Measurements from ENCODE around the gene EIF2D.

The EIF2D gene

DNA sequence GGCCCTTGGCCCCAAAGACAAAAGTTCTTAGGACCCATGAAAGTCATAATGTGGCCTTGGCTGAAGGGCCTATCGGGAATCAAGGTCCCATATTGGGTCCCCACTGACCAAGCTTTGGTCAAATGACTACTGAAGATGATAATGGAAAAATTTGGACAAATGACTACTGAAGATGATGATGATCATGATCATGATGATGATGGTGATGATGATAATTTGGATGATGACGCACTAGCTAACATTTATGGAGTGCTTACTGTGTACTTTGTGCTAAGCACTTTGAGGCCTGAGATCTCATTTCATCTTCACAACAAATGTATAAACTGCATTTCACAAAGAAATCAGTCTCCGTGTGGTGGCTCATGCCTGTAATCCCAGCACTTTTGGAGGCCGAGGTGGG lies 39.4 kb downstream of the EIF2D start:
- H3K4me1 ChIP-seq (ENCODE audit: control insufficient read depth in 1 of 2, insufficient read depth in 2 of 2, low read length in 2 of 2) = no peaks in the 10 kb centered on the region
- H4K8ac ChIP-seq (ENCODE audit: low read depth, low read length) = no peak overlapping the region
- no peak overlapping the region for H3K27ac ChIP-seq (ENCODE audit: low read depth, low read length)
- no peak overlapping the region for H3K23ac ChIP-seq (ENCODE audit: low read length)
- no peak overlapping the region for H4K12ac ChIP-seq (ENCODE audit: low read depth, low read length)
- H3K4ac ChIP-seq (ENCODE audit: low read depth, low read length) = no peak overlapping the region
- no peak overlapping the region for H2AFZ ChIP-seq (ENCODE audit: insufficient read depth, low read length, poor library complexity)
- no peaks in the 10 kb centered on the region for H3K9me3 ChIP-seq (ENCODE audit: insufficient read depth, low read depth, low read length)
- no peak overlapping the region for H2BK12ac ChIP-seq (ENCODE audit: low read length)
- no peak overlapping the region for H3K9ac ChIP-seq (ENCODE audit: low read length)
- no peak overlapping the region for H2BK5ac ChIP-seq (ENCODE audit: low read depth, low read length, poor library complexity)
- no peak overlapping the region for H4K91ac ChIP-seq (ENCODE audit: low read depth, low read length)
- DNase-seq = no peak
- no peak overlapping the region for H3K14ac ChIP-seq (ENCODE audit: low read length)
- no peak overlapping the region for H2BK120ac ChIP-seq (ENCODE audit: insufficient read depth, low read length, poor library complexity)
- H3K79me2 ChIP-seq (ENCODE audit: control insufficient read depth, insufficient read depth, low read length, poor library complexity) = no peaks in the 10 kb centered on the region
- whole genome bisulfite sequencing (ENCODE audit: extremely low coverage, insufficient coverage, insufficient read length) = no CpG with 5 or more reads among the region's 4 CpGs
- H3K4me2 ChIP-seq (ENCODE audit: low read length) = no peak overlapping the region
- no peaks in the 10 kb centered on the region for H3K79me1 ChIP-seq (ENCODE audit: low read length)
- H3K36me3 ChIP-seq (ENCODE audit: control insufficient read depth in 1 of 2, insufficient read depth in 2 of 2, low read length in 2 of 2) = no peaks in the 10 kb centered on the region
- no peak overlapping the region for H2AK5ac ChIP-seq (ENCODE audit: low read length)
- H3K4me3 ChIP-seq (ENCODE audit: low read depth, low read length) = no peak overlapping the region
- H3K18ac ChIP-seq (ENCODE audit: low read length) = no peak overlapping the region
- no peaks in the 10 kb centered on the region for H3K27me3 ChIP-seq (ENCODE audit: insufficient read depth, low read length)

DNA sequence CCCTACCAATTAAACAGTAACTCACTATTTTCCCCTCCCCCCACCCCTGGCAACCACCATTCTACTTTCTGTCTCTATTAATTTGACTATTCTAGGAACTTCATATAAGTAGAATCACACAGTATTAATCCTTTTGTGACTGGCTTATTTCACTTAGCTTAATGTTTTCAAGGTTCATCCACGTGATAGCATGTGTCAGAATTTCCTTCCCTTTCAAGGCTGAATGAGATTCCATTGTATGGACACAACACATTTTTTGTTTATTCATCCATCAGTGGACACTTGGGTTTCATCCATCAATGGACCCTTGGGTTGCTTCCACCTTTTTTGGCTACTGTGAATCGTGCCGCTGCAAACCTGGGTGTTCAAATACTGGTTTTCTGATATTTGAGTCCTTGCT lies 41.7 kb downstream of the EIF2D start:
- Histone ChIP-seq H2BK120ac (ENCODE audit: insufficient read depth, low read length, poor library complexity) (no peak overlapping the region), H3K9ac (ENCODE audit: low read length) (no peak overlapping the region), H3K79me2 (ENCODE audit: control insufficient read depth, insufficient read depth, low read length, poor library complexity) (no peaks in the 10 kb centered on the region), H2AFZ (ENCODE audit: insufficient read depth, low read length, poor library complexity) (no peak overlapping the region), H3K9me3 (ENCODE audit: insufficient read depth, low read depth, low read length) (no peaks in the 10 kb centered on the region), H3K27me3 (ENCODE audit: insufficient read depth, low read length) (no peaks in the 10 kb centered on the region), H3K4me3 (ENCODE audit: low read depth, low read length) (no peak overlapping the region), H4K12ac (ENCODE audit: low read depth, low read length) (no peak overlapping the region), H4K91ac (ENCODE audit: low read depth, low read length) (no peak overlapping the region), H4K8ac (ENCODE audit: low read depth, low read length) (no peak overlapping the region), H2BK5ac (ENCODE audit: low read depth, low read length, poor library complexity) (no peak overlapping the region), H3K4me2 (ENCODE audit: low read length) (no peak overlapping the region), H2AK5ac (ENCODE audit: low read length) (no peak overlapping the region), H3K18ac (ENCODE audit: low read length) (no peak overlapping the region), H3K36me3 (ENCODE audit: control insufficient read depth in 1 of 2, insufficient read depth in 2 of 2, low read length in 2 of 2) (no peaks in the 10 kb centered on the region), H3K23ac (ENCODE audit: low read length) (no peak overlapping the region), H3K14ac (ENCODE audit: low read length) (no peak overlapping the region), H3K4me1 (ENCODE audit: control insufficient read depth in 1 of 2, insufficient read depth in 2 of 2, low read length in 2 of 2) (no peaks in the 10 kb centered on the region), H3K27ac (ENCODE audit: low read depth, low read length) (no peak overlapping the region), H3K4ac (ENCODE audit: low read depth, low read length) (no peak overlapping the region), H3K79me1 (ENCODE audit: low read length) (no peaks in the 10 kb centered on the region), H2BK12ac (ENCODE audit: low read length) (no peak overlapping the region)
- no peak for DNase-seq
- no CpG with 5 or more reads among the region's 3 CpGs for WGBS (ENCODE audit: extremely low coverage, insufficient coverage, insufficient read length)

DNA sequence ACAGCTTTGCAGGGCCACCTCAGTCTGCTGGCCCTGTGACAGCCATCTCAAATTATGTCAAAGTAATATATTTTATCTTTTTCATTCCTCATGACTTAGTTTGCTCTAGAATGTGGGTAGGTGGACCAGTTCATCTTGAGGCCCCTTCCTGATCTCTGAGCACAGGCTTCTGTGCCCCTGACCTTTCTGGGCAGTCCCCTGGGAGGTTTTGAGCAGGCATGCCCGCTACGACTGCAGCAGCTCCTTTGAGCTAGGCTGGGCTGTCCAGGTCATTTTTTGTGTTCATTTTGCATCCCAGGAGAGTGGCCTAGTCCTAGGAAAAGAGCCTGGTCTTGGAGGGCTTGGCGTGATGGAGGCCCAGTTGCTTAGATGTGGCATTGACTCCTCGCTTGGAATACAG lies 42.7 kb downstream of the EIF2D start:
- no peak overlapping the region for H4K12ac ChIP-seq (ENCODE audit: low read depth, low read length)
- no peak for DNase-seq
- no peaks in the 10 kb centered on the region for H3K79me2 ChIP-seq (ENCODE audit: control insufficient read depth, insufficient read depth, low read length, poor library complexity)
- H4K91ac ChIP-seq (ENCODE audit: low read depth, low read length) = no peak overlapping the region
- no peak overlapping the region for H2BK5ac ChIP-seq (ENCODE audit: low read depth, low read length, poor library complexity)
- H2AK5ac ChIP-seq (ENCODE audit: low read length) = no peak overlapping the region
- no peaks in the 10 kb centered on the region for H3K36me3 ChIP-seq (ENCODE audit: control insufficient read depth in 1 of 2, insufficient read depth in 2 of 2, low read length in 2 of 2)
- H3K23ac ChIP-seq (ENCODE audit: low read length) = no peak overlapping the region
- H3K18ac ChIP-seq (ENCODE audit: low read length) = no peak overlapping the region
- no peak overlapping the region for H4K8ac ChIP-seq (ENCODE audit: low read depth, low read length)
- H3K9me3 ChIP-seq (ENCODE audit: insufficient read depth, low read depth, low read length) = no peaks in the 10 kb centered on the region
- no CpG with 5 or more reads among the region's 4 CpGs for WGBS (ENCODE audit: extremely low coverage, insufficient coverage, insufficient read length)
- H3K4ac ChIP-seq (ENCODE audit: low read depth, low read length) = no peak overlapping the region
- no peak overlapping the region for H3K14ac ChIP-seq (ENCODE audit: low read length)
- no peaks in the 10 kb centered on the region for H3K79me1 ChIP-seq (ENCODE audit: low read length)
- no peak overlapping the region for H3K9ac ChIP-seq (ENCODE audit: low read length)
- no peak overlapping the region for H2AFZ ChIP-seq (ENCODE audit: insufficient read depth, low read length, poor library complexity)
- no peak overlapping the region for H2BK12ac ChIP-seq (ENCODE audit: low read length)
- H3K4me1 ChIP-seq (ENCODE audit: control insufficient read depth in 1 of 2, insufficient read depth in 2 of 2, low read length in 2 of 2) = no peaks in the 10 kb centered on the region
- no peaks in the 10 kb centered on the region for H3K27me3 ChIP-seq (ENCODE audit: insufficient read depth, low read length)
- H2BK120ac ChIP-seq (ENCODE audit: insufficient read depth, low read length, poor library complexity) = no peak overlapping the region
- no peak overlapping the region for H3K4me3 ChIP-seq (ENCODE audit: low read depth, low read length)
- H3K4me2 ChIP-seq (ENCODE audit: low read length) = no peak overlapping the region
- H3K27ac ChIP-seq (ENCODE audit: low read depth, low read length) = no peak overlapping the region

DNA sequence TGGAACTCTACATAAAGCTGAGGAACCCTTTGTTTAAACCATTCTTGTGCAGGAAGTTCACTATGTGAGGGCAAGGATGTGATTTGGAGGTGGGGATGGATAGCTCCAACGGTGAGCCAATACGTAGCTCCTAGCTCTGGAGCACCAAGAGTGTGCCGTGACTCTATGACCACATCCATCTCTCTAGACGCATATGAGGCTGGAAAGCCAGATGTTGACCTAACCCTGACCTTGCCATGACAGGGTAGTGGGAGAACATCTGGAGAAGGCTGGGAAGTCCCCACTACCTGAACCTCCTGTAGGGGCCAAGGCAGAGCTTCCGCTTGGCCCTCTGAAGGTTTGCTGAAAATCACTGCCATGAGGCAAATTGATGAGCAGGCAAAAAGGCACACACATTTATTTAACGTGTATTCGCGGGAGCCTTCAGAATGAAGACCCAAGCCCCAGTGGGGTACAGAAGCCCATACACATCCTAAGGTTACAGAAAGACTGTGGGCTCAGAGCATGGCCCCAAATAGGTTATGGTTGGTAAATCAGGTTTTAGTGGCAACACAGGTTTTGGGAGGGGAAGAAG lies 43.4 kb downstream of the EIF2D start:
- H2BK120ac ChIP-seq (ENCODE audit: insufficient read depth, low read length, poor library complexity) = no peak overlapping the region
- no peak overlapping the region for H2BK5ac ChIP-seq (ENCODE audit: low read depth, low read length, poor library complexity)
- no peak overlapping the region for H3K27ac ChIP-seq (ENCODE audit: low read depth, low read length)
- no peak overlapping the region for H2AFZ ChIP-seq (ENCODE audit: insufficient read depth, low read length, poor library complexity)
- H3K4me1 ChIP-seq (ENCODE audit: control insufficient read depth in 1 of 2, insufficient read depth in 2 of 2, low read length in 2 of 2) = no peaks in the 10 kb centered on the region
- H3K18ac ChIP-seq (ENCODE audit: low read length) = no peak overlapping the region
- H3K9me3 ChIP-seq (ENCODE audit: insufficient read depth, low read depth, low read length) = no peaks in the 10 kb centered on the region
- no peak overlapping the region for H4K8ac ChIP-seq (ENCODE audit: low read depth, low read length)
- no peak for DNase-seq
- no peaks in the 10 kb centered on the region for H3K79me1 ChIP-seq (ENCODE audit: low read length)
- H3K23ac ChIP-seq (ENCODE audit: low read length) = no peak overlapping the region
- H2BK12ac ChIP-seq (ENCODE audit: low read length) = no peak overlapping the region
- no CpG with 5 or more reads among the region's 8 CpGs for WGBS (ENCODE audit: extremely low coverage, insufficient coverage, insufficient read length)
- H3K4ac ChIP-seq (ENCODE audit: low read depth, low read length) = no peak overlapping the region
- no peak overlapping the region for H3K9ac ChIP-seq (ENCODE audit: low read length)
- H3K4me2 ChIP-seq (ENCODE audit: low read length) = no peak overlapping the region
- no peak overlapping the region for H4K12ac ChIP-seq (ENCODE audit: low read depth, low read length)
- H2AK5ac ChIP-seq (ENCODE audit: low read length) = no peak overlapping the region
- H4K91ac ChIP-seq (ENCODE audit: low read depth, low read length) = no peak overlapping the region
- no peaks in the 10 kb centered on the region for H3K79me2 ChIP-seq (ENCODE audit: control insufficient read depth, insufficient read depth, low read length, poor library complexity)
- H3K36me3 ChIP-seq (ENCODE audit: control insufficient read depth in 1 of 2, insufficient read depth in 2 of 2, low read length in 2 of 2) = no peaks in the 10 kb centered on the region
- H3K4me3 ChIP-seq (ENCODE audit: low read depth, low read length) = no peak overlapping the region
- H3K27me3 ChIP-seq (ENCODE audit: insufficient read depth, low read length) = no peaks in the 10 kb centered on the region
- H3K14ac ChIP-seq (ENCODE audit: low read length) = no peak overlapping the region

All from trophoblast cell (in vitro differentiated cells and primary cell).